ENCODE results near the gene CCDC88B.
A peak's percentile ranks its signal among the peaks of the same experiment; 100 is the strongest.

Gene CCDC88B

DNA sequence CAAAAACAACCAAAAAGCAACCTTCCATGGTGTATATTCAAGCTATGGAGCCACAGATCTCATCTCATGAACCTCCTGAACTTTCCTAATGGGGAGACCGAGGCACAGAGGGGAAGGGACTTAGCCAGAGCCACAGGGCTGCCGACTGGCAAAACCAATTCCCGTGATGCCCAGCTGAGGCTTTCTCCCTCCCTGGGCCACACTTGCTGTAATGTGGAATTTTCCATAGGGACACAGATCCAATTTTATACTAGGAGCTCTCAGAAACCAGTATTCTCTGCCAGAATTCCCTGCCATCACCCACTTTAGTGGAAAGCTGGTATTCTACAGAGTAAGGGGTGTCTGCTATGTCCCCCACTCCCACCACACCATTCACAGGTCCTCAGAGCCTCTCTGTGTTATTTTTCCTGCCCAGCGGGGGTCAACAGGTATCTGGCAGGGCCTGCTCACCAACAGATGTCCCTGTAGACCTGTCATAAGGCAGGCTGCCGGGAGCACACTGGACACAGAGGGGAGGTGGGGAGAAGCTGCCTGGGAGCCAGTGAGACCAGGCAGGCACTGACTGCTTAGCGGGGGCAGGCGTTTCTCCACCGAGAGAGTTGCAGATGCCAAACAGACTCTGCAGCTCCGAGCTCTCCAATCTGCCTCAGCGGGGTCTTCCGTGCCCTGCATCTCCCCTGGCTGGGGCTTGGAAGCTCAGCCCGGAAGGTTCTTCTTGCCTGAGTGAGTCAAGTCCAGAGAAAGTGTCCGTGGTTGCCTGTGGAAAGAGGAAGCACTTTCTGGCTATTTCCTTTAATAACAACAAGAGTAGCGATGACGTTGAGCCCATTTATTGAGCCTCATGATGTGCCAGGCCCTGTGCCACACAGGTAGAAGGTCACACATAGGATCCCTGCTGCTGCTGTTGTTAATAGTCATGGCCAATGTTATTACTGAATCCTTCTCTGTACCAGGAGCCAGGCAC, 45.3 kb downstream of the CCDC88B start:
- Mint-ChIP-seq H3K27me3 (peaks cover 5 to 35% of the 10 kb centered on the region in 2 donors), H3K36me3 (ENCODE audit: insufficient read depth) (no peaks in the 10 kb centered on the region), H3K4me3 (no peak overlapping the region), H3K27ac (no peak overlapping the region), H3K4me1 (ENCODE audit: low read depth in 2 of 2) (peaks cover 14 to 17% of the 10 kb centered on the region in 2 donors), H3K9me3 (no peaks in the 10 kb centered on the region)
- ATAC-seq (replicated peaks) (no peak), DNase-seq (no peak)

DNA sequence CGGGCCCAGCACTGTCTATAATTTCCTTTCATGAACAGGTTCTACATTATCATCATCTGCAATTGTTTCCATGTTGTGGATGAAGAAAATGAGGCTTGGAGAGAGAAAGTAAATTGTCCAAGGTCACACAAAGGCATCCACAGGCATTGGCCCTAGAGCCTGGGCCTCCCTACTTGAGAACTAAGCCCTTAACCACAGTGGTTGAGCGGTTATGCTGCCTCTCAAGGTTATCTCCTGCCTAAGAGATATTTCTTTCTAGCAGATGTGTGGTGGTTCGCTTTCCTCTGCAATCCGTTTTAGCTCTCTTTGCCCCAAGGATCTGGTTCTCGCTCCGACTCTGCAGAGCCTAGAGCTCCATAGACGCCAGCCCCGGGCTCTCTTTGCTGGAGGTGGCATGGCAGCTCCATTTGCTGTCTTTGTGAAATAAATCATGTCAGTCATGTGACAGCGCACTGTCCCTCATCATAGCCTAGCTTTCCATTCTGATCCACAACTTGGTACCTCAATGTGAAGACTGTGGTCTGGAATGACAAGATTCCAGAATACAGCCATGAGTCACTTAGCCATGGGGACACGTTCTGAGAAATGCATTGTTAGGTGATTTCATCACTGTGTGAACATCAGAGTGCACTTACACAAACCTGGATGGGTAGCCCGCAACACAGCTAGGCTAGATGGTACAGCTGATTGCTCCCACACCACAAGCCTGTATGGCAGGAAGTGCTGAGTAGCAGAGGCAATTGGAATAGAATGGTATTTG, 46.1 kb downstream of the CCDC88B start:
- H3K4me1 Mint-ChIP-seq (ENCODE audit: low read depth in 2 of 2): peaks cover 21 to 25% of the 10 kb centered on the region in 2 donors
- DNase-seq (no peak), ATAC-seq (replicated peaks) (peak; percentile 35)
- H3K36me3 Mint-ChIP-seq (ENCODE audit: insufficient read depth): no peaks in the 10 kb centered on the region
- H3K27me3 Mint-ChIP-seq: peaks cover 5 to 35% of the 10 kb centered on the region in 2 donors
- H3K9me3 Mint-ChIP-seq: no peaks in the 10 kb centered on the region
- no peak overlapping the region for H3K27ac Mint-ChIP-seq
- H3K4me3 Mint-ChIP-seq: no peak overlapping the region

DNA sequence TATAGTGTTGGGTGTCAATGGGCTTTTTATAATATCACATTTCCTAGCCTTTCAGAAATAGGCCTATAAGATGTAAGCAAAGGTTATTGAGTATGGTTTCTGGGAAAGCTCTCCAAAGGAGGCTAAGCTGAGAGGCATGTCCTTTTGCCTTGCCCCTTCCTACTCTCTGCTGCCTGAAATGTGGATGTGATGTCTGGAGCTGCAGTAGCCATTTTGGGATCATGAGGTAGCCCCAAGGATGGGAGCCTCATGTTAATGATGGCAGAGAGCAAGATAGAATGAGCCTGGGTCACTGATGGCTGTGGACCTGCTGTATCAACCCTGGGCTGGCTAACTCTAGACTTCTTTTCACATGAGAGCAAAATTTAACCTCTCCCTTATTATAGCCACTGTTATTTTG, 47.9 kb downstream of the CCDC88B start:
- Mint-ChIP-seq H3K36me3 (ENCODE audit: insufficient read depth) (no peaks in the 10 kb centered on the region), H3K9me3 (no peaks in the 10 kb centered on the region), H3K4me1 (ENCODE audit: low read depth in 2 of 2) (peaks cover 26 to 33% of the 10 kb centered on the region in 2 donors), H3K4me3 (no peak overlapping the region), H3K27me3 (peaks cover 5 to 29% of the 10 kb centered on the region in 2 donors), H3K27ac (no peak overlapping the region)
- DNase-seq: no peak
- no peak for ATAC-seq (replicated peaks)

DNA sequence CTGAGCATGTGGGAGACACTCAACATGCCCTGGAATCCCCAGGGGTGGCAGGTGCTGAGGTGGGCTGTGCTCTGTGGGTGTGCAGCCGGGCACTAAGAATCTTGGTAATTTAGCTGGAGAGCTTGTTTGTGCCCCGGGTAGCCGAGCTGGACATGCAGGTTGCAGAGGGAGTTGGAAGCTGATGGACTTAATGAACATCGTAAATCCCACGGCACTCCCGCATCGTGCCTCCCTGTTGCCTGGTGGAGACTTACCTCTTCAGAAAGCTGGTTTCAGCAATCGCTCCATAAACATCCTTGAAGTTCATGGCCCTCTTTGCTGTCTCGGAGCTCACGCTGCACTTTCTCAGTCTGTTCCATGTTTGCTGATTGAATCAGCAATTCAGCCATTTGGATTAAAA, 48.9 kb downstream of the CCDC88B start:
- peaks cover 23 to 33% of the 10 kb centered on the region in 2 donors for H3K4me1 Mint-ChIP-seq (ENCODE audit: low read depth in 2 of 2)
- no peak overlapping the region for H3K27ac Mint-ChIP-seq
- no peaks in the 10 kb centered on the region for H3K9me3 Mint-ChIP-seq
- DNase-seq: no peak
- H3K36me3 Mint-ChIP-seq (ENCODE audit: insufficient read depth): no peaks in the 10 kb centered on the region
- ATAC-seq (replicated peaks): no peak
- no peak overlapping the region for H3K4me3 Mint-ChIP-seq
- peaks cover 5 to 19% of the 10 kb centered on the region in 2 donors for H3K27me3 Mint-ChIP-seq

DNA sequence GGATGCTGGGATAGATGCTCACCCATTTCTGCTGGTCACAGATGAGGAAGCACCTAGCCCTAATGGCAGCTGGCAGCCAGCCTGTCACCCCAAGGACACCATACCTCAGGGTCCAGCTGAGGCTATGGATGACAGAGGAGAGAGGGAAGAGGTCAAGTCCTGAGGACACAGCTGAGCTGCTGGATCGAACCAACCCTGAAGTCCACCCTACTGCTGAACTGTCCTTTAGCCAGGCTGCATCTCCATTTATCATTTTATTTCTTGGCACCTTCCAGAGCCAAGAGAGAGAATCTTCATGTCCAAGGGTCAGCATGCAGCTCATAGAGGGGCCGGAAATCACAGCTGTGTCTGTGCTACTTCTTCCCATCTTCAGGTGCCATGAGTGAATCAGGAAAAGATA, 49.8 kb downstream of the CCDC88B start:
- peaks cover 25 to 33% of the 10 kb centered on the region in 2 donors for H3K4me1 Mint-ChIP-seq (ENCODE audit: low read depth in 2 of 2)
- no peaks in the 10 kb centered on the region for H3K36me3 Mint-ChIP-seq (ENCODE audit: insufficient read depth)
- peak overlapping the region; percentile 4 to 80 for H3K4me3 Mint-ChIP-seq
- peaks cover 5 to 21% of the 10 kb centered on the region in 2 donors for H3K27me3 Mint-ChIP-seq
- no peak for ATAC-seq (replicated peaks)
- H3K27ac Mint-ChIP-seq: peak overlapping the region in 1 of 2 donors; percentile 82
- no peaks in the 10 kb centered on the region for H3K9me3 Mint-ChIP-seq
- no peak for DNase-seq

DNA sequence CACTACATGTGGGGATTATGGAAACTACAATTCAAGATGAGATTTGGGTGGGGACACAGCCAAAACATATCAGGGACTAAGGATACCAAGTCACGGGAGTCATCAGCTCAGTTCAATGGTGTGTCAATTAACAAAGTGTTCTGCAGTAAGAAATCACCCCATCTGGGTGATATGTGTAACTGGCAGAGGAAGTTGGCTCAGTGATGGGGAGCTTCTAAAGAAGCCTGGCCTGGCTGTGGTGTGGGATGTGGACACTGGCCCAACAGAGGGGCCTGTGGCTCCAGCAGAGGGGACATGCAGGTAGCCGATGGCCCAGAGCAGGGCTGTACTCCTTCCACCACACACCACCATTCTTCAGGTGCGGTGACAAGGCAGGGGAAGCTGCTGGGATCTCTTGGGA, 50.6 kb downstream of the CCDC88B start:
- no peaks in the 10 kb centered on the region for H3K9me3 Mint-ChIP-seq
- peak overlapping the region; percentile 67 to 82 for H3K27ac Mint-ChIP-seq
- H3K4me3 Mint-ChIP-seq: peak overlapping the region; percentile 69 to 80
- no peak for DNase-seq
- H3K27me3 Mint-ChIP-seq: peaks cover 7 to 22% of the 10 kb centered on the region in 2 donors
- no peaks in the 10 kb centered on the region for H3K36me3 Mint-ChIP-seq (ENCODE audit: insufficient read depth)
- H3K4me1 Mint-ChIP-seq (ENCODE audit: low read depth in 2 of 2): peaks cover 27 to 33% of the 10 kb centered on the region in 2 donors
- ATAC-seq (replicated peaks): no peak

DNA sequence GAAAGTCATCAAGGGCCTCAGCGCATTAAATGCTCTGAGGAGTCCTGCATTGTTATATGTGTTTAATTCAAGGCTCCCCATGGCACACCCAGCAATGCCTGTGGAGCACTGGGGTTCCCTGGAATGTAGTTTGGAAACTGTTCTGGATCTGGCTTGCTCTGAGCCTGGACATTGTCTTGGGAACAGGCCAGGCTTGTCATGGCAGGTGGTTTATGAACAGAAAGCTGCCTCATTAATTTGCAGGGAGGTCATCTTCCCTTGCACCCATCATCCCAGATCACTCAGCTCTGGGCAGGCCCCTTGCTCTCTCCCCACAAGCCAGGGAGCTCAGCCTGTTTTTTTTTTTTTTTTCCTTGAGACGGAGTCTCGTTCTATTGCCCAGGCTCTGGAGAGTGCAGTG, 51.8 kb downstream of the CCDC88B start:
- Mint-ChIP-seq H3K27ac (peak overlapping the region in 1 of 2 donors; percentile 82), H3K9me3 (no peaks in the 10 kb centered on the region), H3K4me1 (ENCODE audit: low read depth in 2 of 2) (peaks cover 27 to 28% of the 10 kb centered on the region in 2 donors), H3K4me3 (peak overlapping the region in 1 of 2 donors; percentile 80), H3K36me3 (ENCODE audit: insufficient read depth) (no peaks in the 10 kb centered on the region), H3K27me3 (peaks cover 7 to 29% of the 10 kb centered on the region in 2 donors)
- ATAC-seq (replicated peaks) (no peak), DNase-seq (no peak)

DNA sequence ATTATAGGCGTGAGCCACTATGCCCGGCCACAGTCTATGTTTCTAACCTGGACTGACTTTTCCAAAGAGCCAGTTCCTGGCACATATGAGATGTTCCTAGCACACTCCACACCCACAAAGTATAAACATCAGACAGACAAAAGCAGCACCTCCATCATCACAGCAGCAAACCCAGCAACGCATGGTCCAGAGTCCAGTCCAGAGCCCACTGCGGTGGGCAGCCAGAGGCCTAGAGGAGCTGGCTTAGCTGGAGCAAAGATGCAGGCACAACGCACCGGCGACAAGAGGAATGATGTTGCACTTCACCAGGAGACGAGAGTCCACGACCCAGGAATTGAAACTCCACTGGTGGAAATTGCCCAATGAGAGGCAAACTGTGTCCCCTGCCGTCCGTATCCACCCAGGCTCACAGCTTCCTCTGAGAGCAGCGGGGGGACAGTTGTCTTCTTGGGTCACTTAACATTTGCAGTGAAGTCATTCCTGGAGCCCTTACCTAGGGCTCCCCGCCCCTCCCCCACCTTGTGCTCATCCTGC, 55.6 kb downstream of the CCDC88B start:
- Mint-ChIP-seq H3K4me1 (ENCODE audit: low read depth in 2 of 2) (peaks cover 13 to 14% of the 10 kb centered on the region in 2 donors), H3K27ac (no peak overlapping the region), H3K36me3 (ENCODE audit: insufficient read depth) (no peaks in the 10 kb centered on the region), H3K27me3 (peaks cover 18 to 20% of the 10 kb centered on the region in 2 donors), H3K4me3 (peak overlapping the region in 1 of 2 donors; percentile 14), H3K9me3 (no peaks in the 10 kb centered on the region)
- ATAC-seq (replicated peaks): no peak
- DNase-seq: no peak

DNA sequence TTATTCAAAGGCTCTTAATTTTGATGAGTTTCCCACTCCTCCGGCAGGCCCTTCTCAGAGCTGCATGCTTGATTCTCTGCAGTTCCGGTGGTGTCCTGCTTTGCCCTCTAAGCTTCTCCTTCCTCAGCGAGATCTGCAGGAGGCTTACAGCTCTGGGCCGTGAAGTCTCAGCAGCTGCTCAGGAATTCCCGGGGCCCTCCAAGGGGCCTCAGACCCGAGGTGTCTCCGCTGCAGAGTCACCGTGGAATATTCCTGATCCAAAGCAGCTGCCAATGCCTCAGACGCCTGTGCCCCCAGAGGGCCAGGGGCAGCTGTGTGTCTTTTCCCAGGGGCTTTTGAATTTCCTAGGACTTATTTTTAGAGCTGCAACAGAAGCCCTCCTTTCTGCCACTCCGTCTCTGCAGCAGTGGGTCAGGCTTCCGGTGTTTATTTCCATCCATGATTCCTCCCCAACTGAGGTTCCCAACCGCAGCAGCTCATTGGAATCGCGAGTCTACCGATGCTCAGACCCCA, 56.1 kb downstream of the CCDC88B start:
- Mint-ChIP-seq H3K9me3 (no peaks in the 10 kb centered on the region), H3K36me3 (ENCODE audit: insufficient read depth) (no peaks in the 10 kb centered on the region), H3K4me1 (ENCODE audit: low read depth in 2 of 2) (peaks cover 8 to 10% of the 10 kb centered on the region in 2 donors), H3K27me3 (peaks cover 18 to 25% of the 10 kb centered on the region in 2 donors), H3K27ac (no peak overlapping the region), H3K4me3 (no peak overlapping the region)
- ATAC-seq (replicated peaks) (no peak), DNase-seq (no peak)

DNA sequence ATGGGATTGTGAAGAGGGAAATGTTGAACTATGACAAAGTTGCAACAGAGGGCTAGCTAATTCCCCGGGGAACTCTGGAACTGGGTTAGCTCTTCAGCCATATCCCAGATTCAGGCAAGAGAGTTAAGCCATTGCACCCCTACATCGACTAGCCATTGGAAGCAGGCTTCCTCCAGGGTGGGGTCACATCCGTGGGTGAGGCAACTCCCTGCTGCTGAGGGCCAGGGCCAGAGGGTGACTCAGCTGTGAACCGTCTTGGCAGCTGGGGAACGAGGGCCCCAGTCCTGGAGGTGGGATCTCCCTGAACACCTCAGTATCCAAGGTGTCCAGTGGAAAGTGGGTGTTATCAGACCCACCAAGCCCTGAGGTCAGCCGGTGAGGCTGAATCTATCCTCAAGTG, 60.1 kb downstream of the CCDC88B start:
- Mint-ChIP-seq H3K4me3 (no peak overlapping the region), H3K27me3 (peaks cover 26 to 38% of the 10 kb centered on the region in 2 donors), H3K36me3 (ENCODE audit: insufficient read depth) (no peaks in the 10 kb centered on the region), H3K9me3 (no peaks in the 10 kb centered on the region), H3K27ac (no peak overlapping the region), H3K4me1 (ENCODE audit: low read depth in 2 of 2) (peaks cover 0 to 1% of the 10 kb centered on the region in 2 donors)
- ATAC-seq (replicated peaks): no peak
- no peak for DNase-seq

DNA sequence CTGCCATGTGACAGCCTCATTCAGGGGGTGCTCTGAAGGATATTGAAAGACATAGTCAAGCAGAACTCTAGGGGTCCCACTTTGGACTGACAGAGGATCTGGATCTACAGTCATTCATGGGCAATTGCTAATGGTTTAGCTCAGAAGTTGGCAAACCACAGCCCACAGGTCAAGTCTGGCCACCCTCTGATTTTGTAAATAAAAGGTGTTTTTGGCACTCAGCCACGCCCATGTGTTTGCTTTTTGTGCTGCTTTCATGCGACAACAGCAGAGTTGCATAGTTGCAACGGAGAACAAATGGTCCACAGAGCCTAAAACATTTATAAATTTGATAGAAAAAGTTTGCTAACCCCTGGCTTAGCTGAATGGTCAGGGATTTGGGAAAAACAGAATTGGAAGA, 60.7 kb downstream of the CCDC88B start:
- Mint-ChIP-seq H3K9me3 (no peaks in the 10 kb centered on the region), H3K4me3 (no peak overlapping the region), H3K27ac (no peak overlapping the region)

DNA sequence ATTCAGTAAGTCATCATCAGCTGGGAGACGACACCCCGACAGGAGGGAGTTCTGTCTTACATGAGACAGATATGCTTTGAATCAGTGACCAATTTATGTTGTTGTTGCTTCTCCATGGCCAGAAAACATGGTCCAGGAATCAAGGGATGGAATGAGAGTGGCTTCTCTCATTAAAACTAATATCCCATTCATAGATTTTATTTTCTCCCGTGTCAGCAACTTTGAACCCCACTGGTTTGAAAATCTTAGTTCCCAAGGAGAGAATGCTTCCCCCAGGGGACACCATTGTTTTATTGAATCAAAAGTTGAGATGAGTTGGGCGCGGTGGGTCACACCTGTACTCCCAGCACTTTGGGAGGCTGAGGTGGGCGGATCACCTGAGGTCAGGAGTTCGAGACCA, 61.8 kb downstream of the CCDC88B start:
- DNase-seq: no peak
- Mint-ChIP-seq H3K4me3 (no peak overlapping the region), H3K27ac (no peak overlapping the region), H3K27me3 (peaks cover 19 to 24% of the 10 kb centered on the region in 2 donors), H3K36me3 (ENCODE audit: insufficient read depth) (no peaks in the 10 kb centered on the region), H3K9me3 (no peaks in the 10 kb centered on the region), H3K4me1 (ENCODE audit: low read depth in 2 of 2) (no peaks in the 10 kb centered on the region)
- no peak for ATAC-seq (replicated peaks)

More for the DNA sequence above, 60.7 kb downstream of the CCDC88B start:
- H3K27me3 Mint-ChIP-seq: peaks cover 21 to 34% of the 10 kb centered on the region in 2 donors
- H3K36me3 Mint-ChIP-seq (ENCODE audit: insufficient read depth): no peaks in the 10 kb centered on the region
- ATAC-seq (replicated peaks) (no peak), DNase-seq (no peak)
- H3K4me1 Mint-ChIP-seq (ENCODE audit: low read depth in 2 of 2): peaks cover 0 to 1% of the 10 kb centered on the region in 2 donors

DNA sequence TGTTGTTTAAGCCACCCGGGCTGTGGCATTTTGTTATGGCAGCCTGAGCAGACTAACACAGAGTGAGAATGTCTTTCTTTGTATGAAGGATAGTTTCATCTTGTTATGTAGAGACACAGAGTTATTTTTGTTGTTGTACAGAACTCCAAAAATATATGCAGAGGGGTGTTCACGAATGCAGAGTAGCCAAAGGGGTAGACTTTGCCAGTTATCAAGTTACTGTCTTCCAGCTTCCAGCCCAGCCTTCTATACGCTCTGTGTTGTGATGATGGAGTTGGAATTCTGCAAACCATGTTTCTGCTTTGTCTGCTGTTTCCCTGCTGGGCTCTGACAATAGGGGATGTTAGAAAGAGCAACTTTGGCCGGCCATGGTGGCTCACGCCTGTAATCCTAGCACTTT, 63.1 kb downstream of the CCDC88B start:
- Mint-ChIP-seq H3K36me3 (ENCODE audit: insufficient read depth) (no peaks in the 10 kb centered on the region), H3K4me3 (no peak overlapping the region), H3K27me3 (peaks cover 14 to 24% of the 10 kb centered on the region in 2 donors), H3K4me1 (ENCODE audit: low read depth in 2 of 2) (no peaks in the 10 kb centered on the region), H3K27ac (no peak overlapping the region), H3K9me3 (no peaks in the 10 kb centered on the region)
- DNase-seq: no peak
- ATAC-seq (replicated peaks): no peak
